ENCODE measurements around the gene CD37. TPM values are rescaled to one million over a fixed set of nuclear protein-coding genes. Genes with fewer than 3 reads are reported as not detected.
"Not testable (repeated sequence)": the region's sequence is repeated elsewhere in the genome, so short reads cannot be mapped to it uniquely, and the experiment has no call there.

Gene CD37
- total and polyA plus RNA-seq, 3 experiments from 2014 or later: 116 to 188 (median 127) TPM

DNA sequence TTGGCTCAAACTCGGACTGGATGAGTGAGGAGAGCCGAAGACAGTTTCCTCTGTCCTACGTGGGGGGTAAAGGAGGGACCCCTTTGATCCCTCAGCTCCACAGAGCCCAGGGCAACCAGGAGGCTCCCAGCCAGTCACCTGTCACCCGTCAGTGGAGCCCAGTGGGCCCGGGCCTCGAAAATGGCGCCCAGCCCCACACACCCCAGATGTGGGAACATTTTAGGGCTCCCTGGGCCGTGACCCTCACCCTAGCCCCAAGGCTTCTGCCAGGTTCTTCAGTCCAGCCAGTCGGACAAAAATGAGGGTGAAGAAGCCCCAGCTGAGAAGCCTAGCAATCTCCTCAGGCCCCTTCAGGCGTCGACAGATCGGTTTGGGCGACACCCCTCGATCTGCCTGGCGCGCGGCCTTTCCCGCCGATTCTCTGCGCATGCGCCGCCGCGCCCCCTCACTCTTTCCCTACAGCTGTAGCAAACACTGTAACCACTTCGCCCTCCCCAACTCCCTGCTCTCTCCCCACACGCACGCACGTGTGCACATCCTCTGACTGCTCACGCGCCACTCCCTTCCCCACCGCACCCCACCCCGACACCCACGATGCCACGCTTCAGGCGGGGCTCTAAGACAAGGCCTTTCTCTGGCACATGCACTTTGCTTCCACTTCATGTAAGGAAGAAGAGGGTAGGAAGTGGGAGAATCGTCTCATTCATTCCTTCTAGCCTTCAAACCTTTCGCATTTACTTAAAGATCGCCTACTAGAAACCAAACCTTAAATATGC, 10.2 kb upstream of the CD37 start, which contains the start of gene SLC6A16:
SLC6A16 (minus strand) TSS at position 391 of the 776 bp plus-strand sequence. CDS start 13,844 bp downstream, outside the sequence.
- H3K9me3 ChIP-seq (ENCODE audit: low read length): no peaks in the 10 kb centered on the region
- peaks cover 0 to 2% (median 0%) of the 10 kb centered on the region in 5 donors for H3K9me3 Mint-ChIP-seq
- peaks cover 5% of the 10 kb centered on the region for H3K36me3 ChIP-seq (ENCODE audit: insufficient read depth, low read length)
- H3K27ac Mint-ChIP-seq: no peak within 1 kb of the TSS
- no peaks in the 10 kb centered on the region for H3K27me3 ChIP-seq (ENCODE audit: insufficient read depth, low read length, poor library complexity, severe bottlenecking)
- ChIA-PET CTCF (no interaction called here), POLR2A (no interaction called here)
- H3K27me3 Mint-ChIP-seq: no peaks in the 10 kb centered on the region
- peaks cover 13 to 43% (median 19%) of the 10 kb centered on the region in 3 donors for H3K36me3 Mint-ChIP-seq
- H3K27ac ChIP-seq (ENCODE audit: low read depth, low read length): no peak within 1 kb of the TSS
- H3K4me3 ChIP-seq (ENCODE audit: low read length): no peak within 1 kb of the TSS
- H3K4me1 Mint-ChIP-seq: peaks cover 16 to 26% (median 22%) of the 10 kb centered on the region in 3 donors
- peaks cover 8% of the 10 kb centered on the region for H3K4me1 ChIP-seq (ENCODE audit: insufficient read depth, low read length)
- H3K4me3 Mint-ChIP-seq: no peak within 1 kb of the TSS
- DNase-seq: no peak

DNA sequence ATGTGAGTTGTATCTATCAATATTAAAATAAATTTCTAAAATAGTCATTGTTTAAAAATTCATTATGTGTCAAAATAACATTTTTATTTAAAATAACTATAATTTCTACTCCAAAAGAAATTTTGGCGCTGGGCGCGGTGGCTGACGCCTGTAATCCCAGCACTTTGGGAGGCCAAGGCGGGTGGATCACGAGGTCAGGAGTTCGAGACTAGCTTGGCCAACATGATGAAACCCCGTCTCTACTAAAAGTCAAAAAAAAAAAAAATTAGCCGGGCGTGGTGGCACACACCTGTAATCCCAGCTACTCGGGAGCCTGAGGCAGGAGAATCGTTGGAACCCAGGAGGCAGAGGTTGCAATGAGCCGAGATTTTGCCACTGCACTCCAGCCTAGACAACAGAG, 9.4 kb upstream of the CD37 start:
- H3K27me3 Mint-ChIP-seq; H3K27ac Mint-ChIP-seq; H3K36me3 ChIP-seq (ENCODE audit: insufficient read depth, low read length); H3K27me3 ChIP-seq (ENCODE audit: insufficient read depth, low read length, poor library complexity, severe bottlenecking); H3K4me3 ChIP-seq (ENCODE audit: low read length); H3K9me3 ChIP-seq (ENCODE audit: low read length); H3K27ac ChIP-seq (ENCODE audit: low read depth, low read length); H3K4me1 ChIP-seq (ENCODE audit: insufficient read depth, low read length); DNase-seq; CTCF ChIA-PET; H3K9me3 Mint-ChIP-seq; H3K4me3 Mint-ChIP-seq: not testable (repeated sequence)
- POLR2A ChIA-PET: interaction anchor here (0.7 kb wide), 1 partner anchor 579 kb away, joined by 4 read pairs; the partner anchor contains the start of gene IZUMO1
- H3K4me1 Mint-ChIP-seq: peaks cover 19 to 31% (median 27%) of the 10 kb centered on the region in 3 donors
- peaks cover 11 to 43% (median 23%) of the 10 kb centered on the region in 3 donors for H3K36me3 Mint-ChIP-seq

- no peak overlapping the region for H3K27ac Mint-ChIP-seq
- POLR2A ChIA-PET: interaction anchor here (0.7 kb wide), 1 partner anchor 579 kb away, joined by 4 read pairs; the partner anchor contains the start of gene IZUMO1
- no peaks in the 10 kb centered on the region for H3K27me3 ChIP-seq (ENCODE audit: insufficient read depth, low read length, poor library complexity, severe bottlenecking)
Measured at GRCh38 chr19:49326165-49326704, 9.0 kb upstream of the CD37 start.

DNA sequence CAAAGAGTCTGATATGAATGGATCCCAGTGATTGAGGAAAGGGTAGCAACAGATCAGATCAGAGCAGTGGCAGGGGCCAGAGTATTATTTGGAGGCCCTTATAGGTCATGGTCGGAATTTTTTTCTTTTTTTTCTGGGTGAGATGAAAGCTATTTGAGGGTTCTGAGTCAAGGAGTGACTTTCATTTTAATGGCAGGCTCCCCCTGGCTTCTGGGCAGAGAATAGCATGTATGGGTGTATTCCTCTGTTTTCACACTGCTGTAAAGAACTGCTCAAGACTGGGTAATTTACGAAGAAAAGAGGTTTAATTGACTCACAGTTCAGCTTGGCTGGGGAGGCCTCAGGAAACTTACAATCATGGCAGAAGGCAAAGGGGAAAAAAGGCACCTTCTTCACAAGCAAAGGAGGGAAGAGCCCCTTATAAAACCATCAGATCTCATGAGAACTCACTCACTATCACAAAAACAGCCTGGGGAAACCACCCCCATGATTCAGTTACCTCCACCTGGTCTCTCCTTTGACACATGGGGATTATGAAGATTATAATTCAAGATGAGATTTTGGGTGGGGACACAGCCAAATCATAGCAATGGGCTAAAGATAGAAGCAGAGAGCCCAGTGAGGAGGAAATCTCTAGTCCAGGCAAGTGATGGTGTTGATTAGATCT, 7.2 kb upstream of the CD37 start:
- H3K36me3 Mint-ChIP-seq: peaks cover 6 to 42% (median 20%) of the 10 kb centered on the region in 3 donors
- peak overlapping the region in 7 of 8 donors; percentile 0 to 81 (median 42) for H3K27ac Mint-ChIP-seq
- Histone ChIP-seq H3K4me1 (ENCODE audit: insufficient read depth, low read length) (peaks cover 30% of the 10 kb centered on the region), H3K9me3 (ENCODE audit: low read length) (no peaks in the 10 kb centered on the region), H3K27ac (ENCODE audit: low read depth, low read length) (no peak overlapping the region), H3K36me3 (ENCODE audit: insufficient read depth, low read length) (peaks cover 5% of the 10 kb centered on the region), H3K27me3 (ENCODE audit: insufficient read depth, low read length, poor library complexity, severe bottlenecking) (no peaks in the 10 kb centered on the region), H3K4me3 (ENCODE audit: low read length) (no peak overlapping the region)
- ChIA-PET CTCF (interaction anchor here (0.7 to 2.7 kb wide), 3 partner anchors 12 to 27 kb away, joined by 4 to 9 read pairs (median 4); no protein-coding TSS in a partner anchor), POLR2A (no interaction called here)
- H3K4me1 Mint-ChIP-seq: peaks cover 34 to 53% (median 49%) of the 10 kb centered on the region in 3 donors
- H3K27me3 Mint-ChIP-seq: no peaks in the 10 kb centered on the region
- DNase-seq: peak in 3 of 5 donors; percentile 17 to 25 (median 23)
- no peaks in the 10 kb centered on the region for H3K9me3 Mint-ChIP-seq
- no peak overlapping the region for H3K4me3 Mint-ChIP-seq

More at GRCh38 chr19:49326165-49326704, 9.0 kb upstream of the CD37 start:
- Histone ChIP-seq H3K27ac (ENCODE audit: low read depth, low read length) (no peak overlapping the region), H3K36me3 (ENCODE audit: insufficient read depth, low read length) (peaks cover 5% of the 10 kb centered on the region), H3K4me3 (ENCODE audit: low read length) (no peak overlapping the region), H3K4me1 (ENCODE audit: insufficient read depth, low read length) (peaks cover 13% of the 10 kb centered on the region), H3K9me3 (ENCODE audit: low read length) (no peaks in the 10 kb centered on the region)
- no peak overlapping the region for H3K4me3 Mint-ChIP-seq
- H3K27me3 Mint-ChIP-seq: no peaks in the 10 kb centered on the region
- CTCF ChIA-PET: no interaction called here
- peaks cover 23 to 35% (median 31%) of the 10 kb centered on the region in 3 donors for H3K4me1 Mint-ChIP-seq
- H3K36me3 Mint-ChIP-seq: peaks cover 10 to 45% (median 23%) of the 10 kb centered on the region in 3 donors
- peaks cover 0 to 2% (median 0%) of the 10 kb centered on the region in 5 donors for H3K9me3 Mint-ChIP-seq
- no peak for DNase-seq

- H3K4me1 ChIP-seq (ENCODE audit: insufficient read depth, low read length): peaks cover 38% of the 10 kb centered on the region
- peaks cover 6 to 40% (median 20%) of the 10 kb centered on the region in 3 donors for H3K36me3 Mint-ChIP-seq
- no peak overlapping the region for H3K4me3 ChIP-seq (ENCODE audit: low read length)
- H3K36me3 ChIP-seq (ENCODE audit: insufficient read depth, low read length): peaks cover 5% of the 10 kb centered on the region
- no peaks in the 10 kb centered on the region for H3K9me3 Mint-ChIP-seq
- H3K27me3 ChIP-seq (ENCODE audit: insufficient read depth, low read length, poor library complexity, severe bottlenecking): no peaks in the 10 kb centered on the region
- no peak overlapping the region for H3K27ac Mint-ChIP-seq
- H3K4me1 Mint-ChIP-seq: peaks cover 38 to 56% (median 54%) of the 10 kb centered on the region in 3 donors
- ChIA-PET POLR2A (no interaction called here), CTCF (interaction anchor here (1.3 to 2.7 kb wide), 2 partner anchors 27 to 40 kb away, joined by 3 to 9 read pairs; no protein-coding TSS in a partner anchor)
- H3K4me3 Mint-ChIP-seq: no peak overlapping the region
- no peaks in the 10 kb centered on the region for H3K27me3 Mint-ChIP-seq
- DNase-seq: no peak
- no peak overlapping the region for H3K27ac ChIP-seq (ENCODE audit: low read depth, low read length)
- no peaks in the 10 kb centered on the region for H3K9me3 ChIP-seq (ENCODE audit: low read length)
Measured at GRCh38 chr19:49328741-49329140, 6.5 kb upstream of the CD37 start.

GRCh38 chr19:49331187-49331586, 4.0 kb upstream of the CD37 start:
- POLR2A ChIA-PET: not testable (repeated sequence)

GRCh38 chr19:49331616-49332055, 3.6 kb upstream of the CD37 start:
- ChIA-PET CTCF (interaction anchor here (1.0 to 1.5 kb wide), 3 partner anchors 27 to 142 kb away, joined by 3 to 4 read pairs (median 3); partner anchors contain the start of gene FLT3LG), POLR2A (no interaction called here)
- H3K4me1 ChIP-seq (ENCODE audit: insufficient read depth, low read length): peaks cover 61% of the 10 kb centered on the region
- H3K27ac ChIP-seq (ENCODE audit: low read depth, low read length): no peak overlapping the region
- peak overlapping the region; percentile 21 for H3K4me3 ChIP-seq (ENCODE audit: low read length)
- H3K27me3 ChIP-seq (ENCODE audit: insufficient read depth, low read length, poor library complexity, severe bottlenecking): no peaks in the 10 kb centered on the region
- H3K9me3 ChIP-seq (ENCODE audit: low read length): no peaks in the 10 kb centered on the region
- Mint-ChIP-seq H3K9me3 (no peaks in the 10 kb centered on the region), H3K27me3 (peaks cover 0 to 3% of the 10 kb centered on the region in 2 donors), H3K27ac (peak overlapping the region; percentile 52 to 88 (median 78)), H3K4me3 (peak overlapping the region in 6 of 7 donors; percentile 5 to 75 (median 30)), H3K4me1 (peaks cover 57 to 78% (median 78%) of the 10 kb centered on the region in 3 donors), H3K36me3 (peaks cover 6 to 44% (median 17%) of the 10 kb centered on the region in 3 donors)
- peak; percentile 33 to 71 (median 49) for DNase-seq
- peaks cover 5% of the 10 kb centered on the region for H3K36me3 ChIP-seq (ENCODE audit: insufficient read depth, low read length)

More at GRCh38 chr19:49331187-49331586, 4.0 kb upstream of the CD37 start:
- not testable (repeated sequence) for H3K27me3 Mint-ChIP-seq; H3K9me3 ChIP-seq (ENCODE audit: low read length); H3K36me3 ChIP-seq (ENCODE audit: insufficient read depth, low read length); H3K27ac ChIP-seq (ENCODE audit: low read depth, low read length); DNase-seq; H3K4me3 ChIP-seq (ENCODE audit: low read length); H3K9me3 Mint-ChIP-seq; H3K27me3 ChIP-seq (ENCODE audit: insufficient read depth, low read length, poor library complexity, severe bottlenecking)
- H3K27ac Mint-ChIP-seq: peak overlapping the region in 7 of 8 donors; percentile 63 to 88 (median 75)
- peaks cover 6 to 45% (median 17%) of the 10 kb centered on the region in 3 donors for H3K36me3 Mint-ChIP-seq
- H3K4me3 Mint-ChIP-seq: peak overlapping the region in 3 of 7 donors; percentile 16 to 75 (median 26)
- peaks cover 54 to 74% (median 74%) of the 10 kb centered on the region in 3 donors for H3K4me1 Mint-ChIP-seq
- CTCF ChIA-PET: interaction anchor here (1.0 to 1.5 kb wide), 3 partner anchors 27 to 143 kb away, joined by 3 to 4 read pairs (median 3); partner anchors contain the start of gene FLT3LG
- peaks cover 56% of the 10 kb centered on the region for H3K4me1 ChIP-seq (ENCODE audit: insufficient read depth, low read length)
